OCI-M2 (cell line): Measurements from ENCODE around the gene SPTSSA.
"Not testable (repeated sequence)": the region's sequence is repeated elsewhere in the genome, so short reads cannot be mapped to it uniquely, and the experiment has no call there.

Source experiments
- DNase-seq: peaks from one replicate; lab custom pipeline; 2025; ENCODE audit not compliant: unreplicated experiment; lab: John Stamatoyannopoulos, UW

SPTSSA gene

DNA sequence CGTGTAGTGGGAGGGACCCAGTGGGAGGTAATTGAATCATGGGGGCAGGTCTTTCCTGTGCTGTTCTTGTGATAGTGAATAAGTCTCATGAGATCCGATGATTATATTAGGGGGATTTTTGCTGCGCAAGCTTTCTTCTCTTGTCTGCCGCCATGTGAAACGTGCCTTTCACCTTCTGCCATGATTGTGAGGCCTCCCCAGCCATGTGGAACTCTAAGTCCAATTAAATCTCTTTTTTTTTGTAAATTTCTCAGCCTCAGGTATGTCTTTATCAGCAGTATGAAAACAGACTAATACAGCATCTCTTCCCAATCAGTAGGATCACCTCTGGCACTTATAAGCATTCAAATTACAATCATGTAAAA, 34.0 kb downstream of the SPTSSA start:
- not testable (repeated sequence) for DNase-seq

DNA sequence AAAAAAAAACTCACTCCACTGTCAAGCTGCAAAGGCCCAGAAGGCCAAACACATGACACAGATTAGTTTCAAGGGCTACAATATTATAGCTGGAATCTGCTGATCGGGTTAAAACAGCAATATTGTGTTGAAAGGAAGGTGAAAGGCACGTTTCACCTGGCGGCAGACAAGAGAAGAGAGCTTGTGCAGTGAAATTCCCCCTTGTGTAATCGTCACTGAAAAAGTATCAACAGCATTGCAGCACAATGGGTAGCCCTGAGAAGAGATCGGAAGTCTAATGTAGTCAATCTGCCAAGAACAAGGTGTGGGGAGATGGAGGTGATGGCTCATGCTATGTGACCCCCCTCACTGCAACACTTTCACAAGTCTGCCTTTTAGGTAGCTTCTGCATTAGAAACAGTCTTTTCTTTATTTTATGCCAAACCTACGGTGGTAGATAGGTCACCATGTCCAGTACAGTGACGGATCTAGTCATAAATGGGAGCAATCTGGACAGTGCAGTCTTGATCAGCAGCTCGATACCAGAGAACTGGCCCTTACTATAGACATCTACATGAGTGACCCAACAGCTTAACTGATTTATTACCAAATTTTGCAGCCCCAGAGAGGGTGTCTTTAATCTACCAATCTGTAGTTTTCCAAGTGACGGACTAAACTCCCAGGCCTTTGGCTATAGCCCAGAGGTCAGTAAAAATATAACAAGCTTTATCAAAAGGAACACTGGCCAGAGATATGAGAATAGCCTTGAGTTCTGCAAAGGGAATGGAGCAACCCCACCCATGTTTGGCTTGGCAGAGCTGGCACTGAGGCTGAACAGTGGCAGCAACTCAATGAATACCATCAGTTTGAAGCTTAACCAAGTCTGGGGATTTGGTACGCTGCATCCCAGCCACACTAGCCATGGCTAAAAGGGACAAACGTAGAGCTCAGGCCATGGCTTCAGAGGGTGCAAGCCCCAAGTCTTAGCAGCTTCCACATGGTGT, 35.4 kb downstream of the SPTSSA start:
- no peak for DNase-seq

DNA sequence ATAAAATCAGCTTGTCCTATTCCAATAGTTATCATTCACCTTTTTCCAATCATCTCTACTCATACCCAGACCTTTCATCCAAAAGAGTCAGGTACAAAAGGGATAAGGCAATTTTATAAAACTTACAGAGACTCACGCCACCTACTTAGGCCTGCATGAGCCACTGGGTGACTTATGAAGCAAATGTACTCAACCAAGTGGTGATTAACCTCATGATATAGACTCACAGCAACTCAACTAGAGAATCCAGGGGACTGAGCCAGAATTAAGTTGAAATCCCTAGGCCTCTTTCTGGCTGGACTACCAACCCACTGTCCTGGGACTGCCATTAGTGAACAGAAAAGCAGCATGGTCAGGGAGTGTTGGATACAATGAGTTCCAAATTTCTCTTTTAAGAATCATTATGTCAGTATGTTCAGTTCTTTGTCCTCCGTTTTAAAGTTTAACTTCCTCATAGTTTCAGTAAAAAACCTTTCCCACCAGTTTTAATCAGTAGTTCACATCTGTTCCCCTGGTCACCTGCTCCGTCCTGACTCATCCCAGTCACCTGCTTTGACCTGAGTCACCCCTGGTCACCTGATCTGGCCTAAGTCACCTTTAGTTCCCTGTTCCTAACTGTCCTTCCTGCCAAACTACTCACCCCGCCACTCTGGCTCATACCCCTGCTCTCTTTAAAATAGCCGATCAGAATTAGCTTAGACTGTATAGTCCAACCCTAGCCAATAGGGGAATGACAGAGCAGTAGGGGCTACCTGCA, 36.8 kb downstream of the SPTSSA start:
- DNase-seq = no peak

DNA sequence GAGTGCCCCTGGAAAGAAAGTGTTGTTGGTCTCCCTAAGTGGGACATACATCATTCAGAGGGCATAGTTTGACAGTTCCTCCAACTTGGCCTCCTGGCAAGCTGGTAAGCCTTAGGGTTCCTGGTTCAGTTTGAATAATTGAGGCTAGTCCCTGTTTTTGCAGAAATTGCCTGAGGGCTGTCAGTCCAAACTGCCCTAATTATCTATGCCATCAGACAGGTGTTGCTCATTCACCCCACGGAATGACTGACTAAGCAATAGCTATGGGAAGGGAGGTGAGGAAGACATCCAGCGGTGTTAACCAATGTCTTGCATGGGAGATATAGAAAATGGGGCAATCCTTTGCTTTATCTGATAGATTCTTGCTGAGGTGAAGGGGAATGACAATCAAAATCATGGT, 37.6 kb downstream of the SPTSSA start:
- no peak for DNase-seq

DNA sequence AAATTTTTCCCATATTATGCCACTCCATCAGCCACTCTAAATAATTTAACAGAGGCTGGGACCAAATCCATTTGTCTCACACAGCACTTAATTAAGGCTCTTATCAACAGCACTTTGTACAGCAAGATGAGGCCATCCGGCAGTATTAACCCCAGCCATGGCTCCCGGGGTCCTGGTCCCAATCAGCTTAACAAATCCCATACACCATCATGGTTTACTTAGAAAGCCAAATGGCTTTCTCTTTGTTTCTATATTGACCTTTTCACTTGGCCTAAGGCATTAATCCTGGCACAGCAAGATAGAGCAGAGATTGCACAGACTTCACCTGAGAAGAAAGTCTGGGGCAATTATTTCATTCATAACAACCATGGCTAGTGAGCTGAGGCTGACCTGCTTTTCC, 38.6 kb downstream of the SPTSSA start:
- no peak for DNase-seq

DNA sequence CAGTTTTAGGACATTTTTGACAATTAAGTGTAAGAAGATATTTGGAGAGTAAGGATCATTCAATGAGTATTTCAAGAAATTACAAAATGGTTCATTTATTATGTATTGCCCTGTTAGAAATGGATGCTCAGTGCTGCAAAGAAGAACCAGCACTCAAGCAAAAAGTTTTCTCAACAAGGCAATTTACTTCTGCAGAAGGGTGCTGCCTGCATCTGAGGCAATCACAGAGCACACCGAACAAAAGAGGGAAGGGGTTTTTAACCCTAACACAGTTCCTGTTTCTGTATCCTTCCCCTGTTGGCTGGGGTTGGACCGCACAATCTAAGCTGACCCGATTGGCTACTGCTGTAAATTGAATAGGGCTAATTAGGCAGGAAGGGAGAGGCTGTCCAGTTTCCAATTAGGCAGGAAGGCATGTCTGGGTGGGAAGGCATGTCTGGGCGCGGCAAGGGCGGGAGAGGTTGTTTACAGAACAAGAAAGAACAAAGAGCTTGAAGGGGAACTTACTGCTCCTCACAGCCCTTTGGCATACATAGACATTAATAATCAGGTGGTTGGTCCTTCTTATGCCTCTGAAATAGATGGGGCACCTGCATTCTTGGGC, 41.4 kb downstream of the SPTSSA start:
- no peak for DNase-seq

DNA sequence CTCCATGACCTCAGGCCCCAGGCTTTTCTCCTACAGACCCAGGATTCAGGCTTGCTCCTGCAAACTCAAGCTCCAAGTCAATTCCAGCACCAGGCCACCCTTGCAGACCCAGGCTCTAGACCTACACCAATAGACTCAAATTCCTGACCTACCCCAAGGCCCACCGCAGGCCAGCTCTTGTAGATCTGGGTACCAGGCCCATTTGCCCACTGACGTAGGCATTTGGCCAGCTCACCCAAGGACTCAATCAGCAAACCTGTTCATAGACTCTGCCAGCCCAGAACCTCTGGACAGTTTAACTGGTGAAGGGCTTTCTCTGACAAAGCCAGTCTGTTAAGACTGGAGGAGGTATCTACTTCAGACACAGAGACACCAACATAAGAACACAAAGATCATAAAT, 52.3 kb downstream of the SPTSSA start:
- no peak for DNase-seq

DNA sequence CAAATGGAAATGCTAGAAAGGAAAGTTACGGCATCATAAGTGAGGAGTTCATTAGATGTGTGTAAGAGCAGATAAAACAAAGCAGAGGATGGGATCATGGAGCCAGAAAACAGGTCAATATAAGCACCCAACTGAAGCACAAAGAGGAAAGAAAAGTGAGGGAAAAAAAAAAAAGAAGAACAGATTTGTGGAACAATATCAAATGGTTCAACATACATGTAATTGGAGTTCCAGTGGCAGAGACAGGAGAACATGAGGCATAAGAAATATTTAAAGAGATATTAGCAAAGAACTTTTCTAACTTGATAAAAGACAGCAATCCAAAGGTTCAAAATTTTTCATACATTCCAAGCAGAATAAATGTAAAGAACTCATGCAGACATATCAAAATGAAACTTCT, 54.1 kb downstream of the SPTSSA start:
- DNase-seq = no peak

DNA sequence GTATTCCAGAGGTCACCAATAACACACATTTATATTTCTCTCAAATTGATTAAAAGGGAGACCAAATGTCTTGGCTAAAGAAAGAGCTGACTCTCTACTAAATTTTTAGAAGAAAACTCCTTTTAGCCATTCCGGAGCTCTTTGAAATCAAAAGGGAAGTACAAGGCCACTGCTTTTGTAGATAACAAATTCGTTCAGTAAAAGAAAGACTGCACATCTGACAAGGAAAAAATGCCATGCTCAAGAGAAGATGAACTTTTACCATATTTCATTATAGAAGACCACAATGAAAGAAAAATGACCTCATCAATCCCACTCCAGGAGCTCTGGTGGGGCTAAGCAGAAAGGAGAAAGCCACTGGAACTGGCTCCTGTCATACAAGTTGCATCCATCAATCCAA, 57.6 kb downstream of the SPTSSA start:
- no peak for DNase-seq

DNA sequence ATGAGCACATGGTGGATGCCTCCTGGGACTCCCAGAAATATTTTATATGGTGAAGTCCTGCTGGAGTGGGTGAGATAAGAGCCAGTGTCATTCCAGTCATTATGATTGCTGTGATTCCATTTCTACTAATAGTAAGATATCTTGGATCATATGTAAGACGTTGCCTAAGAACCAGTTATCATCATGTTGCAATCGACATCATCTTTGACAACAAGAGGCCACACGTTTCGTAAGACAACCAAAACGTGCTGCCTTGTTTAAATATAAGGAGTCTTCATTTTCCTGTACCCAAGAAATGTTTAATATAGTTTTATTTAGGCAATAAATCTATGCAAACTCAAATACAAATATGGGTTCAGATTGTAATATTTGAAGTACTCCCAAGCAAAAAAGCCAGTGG, 58.4 kb downstream of the SPTSSA start:
- no peak for DNase-seq

DNA sequence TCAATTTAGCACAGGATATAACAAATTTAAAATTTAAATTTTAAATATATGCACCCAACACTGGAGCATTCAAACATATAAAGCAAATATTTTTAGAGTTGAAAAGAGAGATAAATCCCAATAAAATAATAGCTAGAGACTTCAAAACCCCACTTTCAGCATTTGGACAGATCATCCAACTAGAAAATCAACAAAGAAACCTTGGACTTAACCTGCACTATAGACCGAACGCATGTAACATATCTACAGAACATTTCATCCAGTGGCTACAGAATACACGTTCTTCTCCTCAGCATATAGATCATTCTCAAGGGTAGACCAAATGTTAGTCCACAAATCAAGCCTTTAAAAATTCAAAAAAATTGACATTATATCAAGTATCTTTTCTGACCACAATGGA, 64.0 kb downstream of the SPTSSA start:
- DNase-seq = no peak

DNA sequence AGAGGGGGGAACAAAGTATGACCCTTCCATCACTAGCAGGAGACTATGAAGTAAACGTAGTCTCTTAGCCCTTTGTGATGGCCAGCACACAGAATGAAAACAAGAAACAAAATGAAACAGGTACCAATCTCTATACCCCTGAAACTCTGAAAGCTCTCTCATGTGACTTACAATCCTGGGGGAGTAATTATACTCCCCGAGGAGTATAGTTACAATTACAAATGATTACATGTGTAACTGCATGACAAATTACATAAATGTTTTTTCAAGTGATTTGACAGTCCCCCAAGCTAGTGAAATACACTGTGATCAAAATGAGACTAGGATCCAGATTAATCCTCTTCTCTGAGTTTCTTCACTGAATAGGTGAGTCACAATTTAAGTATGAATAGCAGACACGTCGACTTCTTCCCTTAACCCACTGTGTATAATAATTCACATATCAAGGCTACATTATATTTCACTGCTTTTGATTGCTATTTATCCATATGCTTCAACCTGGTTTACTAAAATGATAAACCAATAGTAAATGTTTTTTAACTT, 74.0 kb downstream of the SPTSSA start:
- no peak for DNase-seq

DNA sequence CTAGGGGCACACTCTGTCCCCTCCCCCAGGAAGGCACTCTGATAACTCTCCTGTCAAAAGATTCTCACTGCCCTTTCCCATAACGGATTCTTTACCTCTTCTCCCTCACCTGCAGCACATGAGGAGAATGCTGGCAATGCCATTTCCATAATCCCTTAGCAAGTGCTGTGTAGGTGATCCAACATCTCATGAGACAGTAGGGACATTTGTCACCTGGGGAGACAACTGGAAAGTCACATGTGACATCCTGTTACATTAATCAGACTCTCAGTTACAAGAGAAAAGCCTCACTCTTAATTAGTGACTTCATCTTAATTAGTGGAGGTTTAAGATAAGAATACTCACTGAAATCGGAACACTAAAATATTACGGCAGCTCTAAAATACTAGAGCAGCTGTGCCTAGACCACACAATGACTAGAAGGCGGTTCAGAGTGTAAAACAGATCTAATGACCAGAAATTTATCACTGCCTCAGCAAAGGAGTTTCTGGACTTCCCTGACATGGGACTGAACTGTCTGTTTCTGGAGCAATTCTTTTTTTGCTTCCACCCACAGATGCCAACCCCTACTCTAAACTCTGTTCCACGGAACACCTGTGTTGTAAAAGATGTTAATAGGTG, 75.1 kb downstream of the SPTSSA start:
- no peak for DNase-seq

DNA sequence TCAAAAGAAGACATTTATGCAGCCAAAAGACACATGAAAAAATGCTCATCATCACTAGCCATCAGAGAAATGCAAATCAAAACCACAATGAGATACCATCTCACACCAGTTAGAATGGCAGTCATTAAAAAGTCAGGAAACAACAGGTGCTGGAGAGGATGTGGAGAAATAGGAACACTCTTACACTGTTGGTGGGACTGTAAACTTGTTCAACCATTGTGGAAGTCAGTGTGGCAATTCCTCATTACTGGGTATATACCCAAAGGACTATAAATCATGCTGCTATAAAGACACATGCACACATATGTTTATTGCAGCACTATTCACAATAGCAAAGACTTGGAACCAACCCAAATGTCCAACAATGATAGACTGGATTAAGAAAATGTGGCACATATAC, 76.2 kb downstream of the SPTSSA start:
- not testable (repeated sequence) for DNase-seq

DNA sequence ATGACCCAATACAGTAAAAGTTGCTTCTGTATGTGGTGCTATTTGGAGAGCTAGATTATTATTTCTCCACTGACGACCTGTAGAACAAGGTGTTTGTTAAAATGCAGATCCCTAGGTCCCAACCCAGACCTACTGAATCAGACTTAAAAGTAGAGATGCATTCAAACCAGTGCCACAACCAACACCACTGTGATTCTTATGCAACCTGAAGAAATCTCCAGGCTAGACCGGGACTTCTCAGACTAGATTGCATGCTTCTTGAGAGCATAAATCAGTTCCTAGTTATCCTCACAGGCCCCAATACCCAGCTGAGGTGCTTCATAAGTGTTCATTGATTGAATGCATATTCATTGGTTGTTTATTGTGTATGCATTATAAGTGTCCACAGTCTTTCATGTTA, 78.2 kb downstream of the SPTSSA start:
- DNase-seq = no peak
